ENCODE results near the gene ADAP1. TPM values are rescaled to one million over a fixed set of nuclear protein-coding genes. Genes with fewer than 3 reads are reported as not detected.

The ADAP1 gene
- total RNA-seq, 1 donor from 2014 or later: 11.9 TPM

- POLR2A ChIA-PET: no interaction called here
- no peaks in the 10 kb centered on the region for H3K27me3 Mint-ChIP-seq
- TF ChIP-seq, protein P1, sequence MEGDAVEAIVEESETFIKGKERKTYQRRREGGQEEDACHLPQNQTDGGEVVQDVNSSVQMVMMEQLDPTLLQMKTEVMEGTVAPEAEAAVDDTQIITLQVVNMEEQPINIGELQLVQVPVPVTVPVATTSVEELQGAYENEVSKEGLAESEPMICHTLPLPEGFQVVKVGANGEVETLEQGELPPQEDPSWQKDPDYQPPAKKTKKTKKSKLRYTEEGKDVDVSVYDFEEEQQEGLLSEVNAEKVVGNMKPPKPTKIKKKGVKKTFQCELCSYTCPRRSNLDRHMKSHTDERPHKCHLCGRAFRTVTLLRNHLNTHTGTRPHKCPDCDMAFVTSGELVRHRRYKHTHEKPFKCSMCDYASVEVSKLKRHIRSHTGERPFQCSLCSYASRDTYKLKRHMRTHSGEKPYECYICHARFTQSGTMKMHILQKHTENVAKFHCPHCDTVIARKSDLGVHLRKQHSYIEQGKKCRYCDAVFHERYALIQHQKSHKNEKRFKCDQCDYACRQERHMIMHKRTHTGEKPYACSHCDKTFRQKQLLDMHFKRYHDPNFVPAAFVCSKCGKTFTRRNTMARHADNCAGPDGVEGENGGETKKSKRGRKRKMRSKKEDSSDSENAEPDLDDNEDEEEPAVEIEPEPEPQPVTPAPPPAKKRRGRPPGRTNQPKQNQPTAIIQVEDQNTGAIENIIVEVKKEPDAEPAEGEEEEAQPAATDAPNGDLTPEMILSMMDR (IDR thresholded peaks at IDR 0.05): no peak
- H3K9me3 Mint-ChIP-seq: no peaks in the 10 kb centered on the region
- H3K36me3 Mint-ChIP-seq (ENCODE audit: low read depth): peaks cover 93% of the 10 kb centered on the region
- no peak for DNase-seq
- H3K4me3 Mint-ChIP-seq: no peak overlapping the region
- no peaks in the 10 kb centered on the region for H3K4me1 Mint-ChIP-seq
- ATAC-seq (ENCODE audit: low read depth): no peak
- no peak overlapping the region for H3K27ac Mint-ChIP-seq
- CTCF ChIA-PET: no interaction called here
- intact Hi-C loops (cut with micrococcal nuclease): no loop called here
Measured at GRCh38 chr7:857661-858060, 96.8 kb downstream of the ADAP1 start.

- H3K27ac Mint-ChIP-seq: no peak overlapping the region
- H3K9me3 Mint-ChIP-seq: no peaks in the 10 kb centered on the region
- TF ChIP-seq, protein P1 (IDR thresholded peaks at IDR 0.05): no peak
- H3K4me1 Mint-ChIP-seq: no peaks in the 10 kb centered on the region
- H3K27me3 Mint-ChIP-seq: no peaks in the 10 kb centered on the region
- intact Hi-C loops (cut with micrococcal nuclease): no loop called here
- ChIA-PET CTCF (no interaction called here), POLR2A (no interaction called here)
- no peak overlapping the region for H3K4me3 Mint-ChIP-seq
- DNase-seq (no peak), ATAC-seq (ENCODE audit: low read depth) (no peak)
- peaks cover 93% of the 10 kb centered on the region for H3K36me3 Mint-ChIP-seq (ENCODE audit: low read depth)
Measured at GRCh38 chr7:856444-857095, 97.9 kb downstream of the ADAP1 start.

GRCh38 chr7:855686-856369 is 98.7 kb downstream of the ADAP1 start:
- ATAC-seq (ENCODE audit: low read depth) (no peak), DNase-seq (no peak)
- no peaks in the 10 kb centered on the region for H3K27me3 Mint-ChIP-seq
- H3K4me1 Mint-ChIP-seq: no peaks in the 10 kb centered on the region
- intact Hi-C loops (cut with micrococcal nuclease): no loop called here
- no peak overlapping the region for H3K27ac Mint-ChIP-seq
- H3K9me3 Mint-ChIP-seq: no peaks in the 10 kb centered on the region
- H3K4me3 Mint-ChIP-seq: no peak overlapping the region
- TF ChIP-seq, protein P1 (IDR thresholded peaks at IDR 0.05): no peak
- H3K36me3 Mint-ChIP-seq (ENCODE audit: low read depth): peaks cover 92% of the 10 kb centered on the region
- CTCF ChIA-PET: no interaction called here
- POLR2A ChIA-PET: no interaction called here

DNA sequence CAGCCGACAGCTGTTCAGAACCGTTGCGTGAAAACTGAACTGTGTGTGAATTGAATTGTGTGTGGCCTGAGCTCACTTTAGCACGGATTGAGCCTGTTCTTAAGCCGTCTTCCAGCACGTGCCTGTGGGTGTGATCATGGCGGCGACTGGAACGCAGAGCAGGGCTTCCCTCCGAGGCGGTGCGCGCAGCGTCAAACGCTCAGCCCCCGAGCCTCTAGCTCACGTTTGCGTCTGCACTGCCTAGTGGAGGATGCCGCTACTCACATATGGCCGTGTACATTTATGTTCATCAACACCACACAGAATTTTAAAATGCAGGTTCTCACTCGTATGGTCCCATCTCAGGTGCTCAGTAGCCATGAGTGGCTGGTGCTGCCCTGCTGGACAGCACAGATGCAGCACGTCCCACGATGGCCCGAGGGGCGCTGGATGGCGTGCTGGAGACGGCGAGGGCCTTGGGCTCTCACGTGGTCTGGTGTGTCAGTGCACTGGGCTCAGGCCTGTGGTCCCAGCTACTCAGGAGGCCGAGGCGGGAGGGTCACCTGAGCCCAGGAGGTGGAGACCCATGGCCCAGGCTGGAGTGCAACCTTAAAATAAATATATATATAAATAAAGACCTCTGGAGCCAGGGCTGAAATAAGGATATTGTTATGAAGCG is 100.2 kb downstream of the ADAP1 start:
- intact Hi-C loops (cut with micrococcal nuclease): no loop called here
- TF ChIP-seq, protein P1 (IDR thresholded peaks at IDR 0.05): no peak
- Mint-ChIP-seq H3K9me3 (no peaks in the 10 kb centered on the region), H3K27me3 (no peaks in the 10 kb centered on the region), H3K4me3 (no peak overlapping the region), H3K4me1 (no peaks in the 10 kb centered on the region), H3K36me3 (ENCODE audit: low read depth) (peaks cover 89% of the 10 kb centered on the region), H3K27ac (no peak overlapping the region)
- POLR2A ChIA-PET: no interaction called here
- ATAC-seq (ENCODE audit: low read depth) (no peak), DNase-seq (no peak)
- CTCF ChIA-PET: no interaction called here

- CTCF ChIA-PET: no interaction called here
Measured at GRCh38 chr7:853366-854117, 100.9 kb downstream of the ADAP1 start.

More at GRCh38 chr7:853366-854117, 100.9 kb downstream of the ADAP1 start:
- intact Hi-C loops (cut with micrococcal nuclease): no loop called here
- no peak for DNase-seq
- ATAC-seq (ENCODE audit: low read depth): no peak
- POLR2A ChIA-PET: no interaction called here
- no peak overlapping the region for H3K27ac Mint-ChIP-seq
- no peaks in the 10 kb centered on the region for H3K4me1 Mint-ChIP-seq
- H3K4me3 Mint-ChIP-seq: no peak overlapping the region
- TF ChIP-seq, protein P1 (IDR thresholded peaks at IDR 0.05): no peak
- H3K27me3 Mint-ChIP-seq: no peaks in the 10 kb centered on the region
- H3K9me3 Mint-ChIP-seq: no peaks in the 10 kb centered on the region
- H3K36me3 Mint-ChIP-seq (ENCODE audit: low read depth): peaks cover 88% of the 10 kb centered on the region
